ENCODE measurements around the gene NTM.

GRCh38 chr11:131465746-131466145, 95.3 kb downstream of the NTM start:
- TF ChIP-seq CTCF (IDR thresholded peaks at IDR 0.05) (no peak), ZFX (IDR thresholded peaks at IDR 0.05; ENCODE audit: borderline replicate concordance) (no peak)
